GM10248 (cell line): Measurements from ENCODE around the gene CATSPERE.
"Not testable (repeated sequence)": the region's sequence is repeated elsewhere in the genome, so short reads cannot be mapped to it uniquely, and the experiment has no call there.

Experiments used
- CTCF ChIA-PET: fragments of 300-600 bp; sonication (Branson Sonifier 250); formaldehyde crosslinking; extraction: SDS; loops from one replicate; lab custom pipeline; 2021; ENCODE audit warnings: antibody characterized with exemption; lab: Yijun Ruan, JAX
- POLR2A ChIA-PET: fragments of 350-650 bp; sonication (Branson Sonifier 250); formaldehyde crosslinking; extraction: SDS; loops from one replicate; lab custom pipeline; 2020; ENCODE audit warnings: antibody characterized with exemption; lab: Yijun Ruan, JAX
- DNase-seq: peaks from one replicate; pipeline ENCODE4 v3.0.0; 2012; ENCODE audit errors: extremely low spot score
- TF ChIP-seq, protein P1 (sequence below): IDR thresholded peaks from 2 replicates; pipeline ENCODE4 v1.5.1; 2012; ENCODE audit warnings: mild to moderate bottlenecking, low read depth; ENCODE audit errors: extremely low read depth, missing control alignments, control extremely low read depth

CATSPERE gene

DNA sequence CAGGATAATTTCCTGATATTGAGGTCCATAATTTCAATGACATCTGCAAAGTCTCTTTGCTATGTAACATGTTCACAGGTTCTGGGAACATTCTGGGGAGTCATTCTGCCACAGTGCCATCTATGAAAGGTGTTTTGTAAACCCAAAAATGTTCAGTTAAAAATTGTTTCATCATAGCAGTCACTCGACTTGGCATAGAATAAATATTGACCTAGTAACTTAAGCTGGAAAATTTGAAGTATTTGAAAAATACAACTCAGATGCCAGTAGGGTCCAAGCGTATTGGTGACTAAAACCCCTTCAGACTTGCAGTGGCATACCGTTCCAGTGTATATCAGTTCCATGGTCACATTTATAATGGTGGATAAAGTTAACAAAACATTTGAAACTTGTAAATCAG is 198.6 kb downstream of the CATSPERE start:
- no peak for DNase-seq
- POLR2A ChIA-PET, result no interaction called here
- TF ChIP-seq, protein P1, sequence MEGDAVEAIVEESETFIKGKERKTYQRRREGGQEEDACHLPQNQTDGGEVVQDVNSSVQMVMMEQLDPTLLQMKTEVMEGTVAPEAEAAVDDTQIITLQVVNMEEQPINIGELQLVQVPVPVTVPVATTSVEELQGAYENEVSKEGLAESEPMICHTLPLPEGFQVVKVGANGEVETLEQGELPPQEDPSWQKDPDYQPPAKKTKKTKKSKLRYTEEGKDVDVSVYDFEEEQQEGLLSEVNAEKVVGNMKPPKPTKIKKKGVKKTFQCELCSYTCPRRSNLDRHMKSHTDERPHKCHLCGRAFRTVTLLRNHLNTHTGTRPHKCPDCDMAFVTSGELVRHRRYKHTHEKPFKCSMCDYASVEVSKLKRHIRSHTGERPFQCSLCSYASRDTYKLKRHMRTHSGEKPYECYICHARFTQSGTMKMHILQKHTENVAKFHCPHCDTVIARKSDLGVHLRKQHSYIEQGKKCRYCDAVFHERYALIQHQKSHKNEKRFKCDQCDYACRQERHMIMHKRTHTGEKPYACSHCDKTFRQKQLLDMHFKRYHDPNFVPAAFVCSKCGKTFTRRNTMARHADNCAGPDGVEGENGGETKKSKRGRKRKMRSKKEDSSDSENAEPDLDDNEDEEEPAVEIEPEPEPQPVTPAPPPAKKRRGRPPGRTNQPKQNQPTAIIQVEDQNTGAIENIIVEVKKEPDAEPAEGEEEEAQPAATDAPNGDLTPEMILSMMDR, result no peak
- CTCF ChIA-PET, result interaction anchor here (2.4 kb wide), 1 partner anchor 12 kb away, joined by 6 read pairs; no protein-coding TSS in a partner anchor

GRCh38 chr1:244660595-244660994 is 199.5 kb downstream of the CATSPERE start:
- TF ChIP-seq, protein P1, result no peak
- ChIA-PET CTCF (no interaction called here), POLR2A (no interaction called here)
- DNase-seq, result no peak

GRCh38 chr1:244661569-244662312 is 200.7 kb downstream of the CATSPERE start:
- CTCF ChIA-PET, result interaction anchor here (1.0 kb wide), 1 partner anchor 9 kb away, joined by 3 read pairs; no protein-coding TSS in a partner anchor
- DNase-seq, POLR2A ChIA-PET: not testable (repeated sequence)

GRCh38 chr1:244662599-244662998 is 201.5 kb downstream of the CATSPERE start:
- TF ChIP-seq, protein P1, result no peak
- CTCF ChIA-PET, result interaction anchor here (1.0 kb wide), 1 partner anchor 9 kb away, joined by 3 read pairs; no protein-coding TSS in a partner anchor
- POLR2A ChIA-PET, result no interaction called here
- no peak for DNase-seq

- CTCF ChIA-PET, result no interaction called here
- POLR2A ChIA-PET, result no interaction called here
- TF ChIP-seq, protein P1, result no peak
- DNase-seq, result no peak
Measured at GRCh38 chr1:244664353-244664752, 203.3 kb downstream of the CATSPERE start.

DNA sequence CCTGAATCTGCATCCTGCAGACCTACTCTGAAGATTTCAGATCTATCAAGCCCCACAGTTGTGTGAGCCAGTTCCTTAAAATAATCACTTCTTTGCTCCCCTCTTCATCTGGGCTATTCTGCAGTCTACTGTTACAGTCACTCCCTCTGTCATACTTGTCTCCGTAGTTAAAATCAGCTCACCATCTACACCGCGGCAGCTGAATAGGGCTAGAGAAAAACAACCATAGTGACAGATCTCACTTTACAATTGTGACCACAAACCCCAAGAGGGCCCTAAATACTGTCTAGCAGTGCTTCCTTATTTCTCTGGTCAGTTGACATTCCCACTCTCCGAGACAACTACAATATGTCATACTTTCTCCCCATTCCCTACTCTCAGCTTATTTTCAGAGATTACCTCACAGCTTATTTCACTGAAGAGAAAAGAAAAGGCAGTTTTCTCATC is 204.7 kb downstream of the CATSPERE start:
- TF ChIP-seq, protein P1, result no peak
- ChIA-PET CTCF (interaction anchor here (0.7 kb wide), 1 partner anchor 12 kb away, joined by 3 read pairs; no protein-coding TSS in a partner anchor), POLR2A (no interaction called here)
- DNase-seq, result no peak

- DNase-seq, CTCF ChIA-PET, POLR2A ChIA-PET: not testable (repeated sequence)
Measured at GRCh38 chr1:244666672-244667418, 205.8 kb downstream of the CATSPERE start.
